G401.6 (cell line): ENCODE measurements around the gene CHTOP.
A peak's percentile ranks its signal among the peaks of the same experiment; 100 is the strongest.
"Not testable (repeated sequence)": the region's sequence is repeated elsewhere in the genome, so short reads cannot be mapped to it uniquely, and the experiment has no call there.

ENCODE experiments used
- FAIRE-seq: peaks from 2 replicates; lab custom pipeline; 2012; peaks lifted over from hg19 to GRCh38; lab: Jason Lieb, UNC

The CHTOP gene, protein sequence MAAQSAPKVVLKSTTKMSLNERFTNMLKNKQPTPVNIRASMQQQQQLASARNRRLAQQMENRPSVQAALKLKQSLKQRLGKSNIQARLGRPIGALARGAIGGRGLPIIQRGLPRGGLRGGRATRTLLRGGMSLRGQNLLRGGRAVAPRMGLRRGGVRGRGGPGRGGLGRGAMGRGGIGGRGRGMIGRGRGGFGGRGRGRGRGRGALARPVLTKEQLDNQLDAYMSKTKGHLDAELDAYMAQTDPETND

DNA sequence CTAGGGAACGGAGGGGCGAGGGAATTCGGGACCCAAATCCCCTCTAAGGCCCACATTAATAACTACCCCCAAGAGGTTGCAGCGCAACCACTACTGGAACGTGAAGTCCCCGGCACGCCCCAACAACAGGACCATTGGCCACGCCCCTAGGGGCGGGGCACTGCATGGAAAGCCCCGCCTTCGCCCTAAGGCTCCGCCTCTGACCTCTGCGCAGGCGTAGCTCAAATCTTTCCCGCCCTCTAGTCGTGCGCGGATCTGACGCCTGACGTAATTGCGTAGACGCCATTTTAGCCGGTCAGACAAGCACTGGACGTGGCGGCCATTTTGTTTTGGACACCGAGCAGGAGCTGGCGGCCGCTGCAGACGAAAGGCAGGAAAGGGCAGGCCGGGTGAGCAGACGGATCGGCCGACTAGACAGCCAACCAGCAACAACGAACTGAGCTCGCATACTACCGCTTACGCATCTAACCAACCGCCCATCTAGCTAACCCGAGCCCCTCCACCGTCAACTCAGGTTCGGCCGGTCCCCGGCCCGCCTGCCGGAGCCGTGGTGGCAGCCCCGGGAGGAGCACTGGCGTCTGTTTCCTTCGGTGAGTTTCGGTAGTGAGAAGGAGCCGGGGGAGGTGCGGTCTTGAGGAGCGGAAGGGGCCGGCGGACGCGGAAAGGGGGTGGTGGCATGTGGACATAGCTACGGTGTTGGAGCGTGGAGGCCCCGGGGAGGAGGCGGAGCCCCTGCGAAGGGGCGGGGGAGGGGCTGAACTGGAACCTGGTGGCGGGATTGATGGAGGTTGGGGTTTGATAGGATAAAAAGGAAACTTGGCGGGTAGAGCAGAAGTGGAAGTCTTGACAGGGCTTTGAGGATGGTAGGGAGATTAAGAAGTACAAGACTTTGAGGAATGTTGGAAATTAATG, at the start of gene CHTOP:
TSS of gene CHTOP (plus strand) at position 313 of the 912 bp plus-strand sequence. CDS start 2,523 bp downstream, outside the sequence.
- peak; percentile 94 for FAIRE-seq

DNA sequence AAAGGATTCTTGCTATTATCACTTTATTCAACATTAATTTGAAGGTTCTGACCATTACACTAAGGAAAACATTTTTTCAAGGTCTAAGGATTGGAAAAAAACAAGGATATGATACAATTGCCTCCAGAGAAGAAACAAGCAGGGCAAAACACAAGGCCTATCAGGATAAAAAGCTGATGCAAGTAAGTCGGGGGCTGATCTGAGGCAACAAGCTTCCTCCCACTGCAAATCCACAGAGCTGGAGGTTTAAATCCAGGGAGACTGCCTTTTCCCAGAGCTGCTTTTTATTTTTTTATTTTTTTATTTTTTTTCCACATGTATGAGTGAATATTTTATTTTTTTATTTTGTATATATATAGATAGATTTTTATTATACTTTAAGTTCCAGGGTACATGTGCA, 48.9 kb upstream of the CHTOP start:
- no peak for FAIRE-seq

- FAIRE-seq = no peak
These were observed 47.5 kb upstream of the CHTOP start for GRCh38 chr1:153586347-153586746.

GRCh38 chr1:153587314-153587713, 46.6 kb upstream of the CHTOP start:
- FAIRE-seq = no peak

DNA sequence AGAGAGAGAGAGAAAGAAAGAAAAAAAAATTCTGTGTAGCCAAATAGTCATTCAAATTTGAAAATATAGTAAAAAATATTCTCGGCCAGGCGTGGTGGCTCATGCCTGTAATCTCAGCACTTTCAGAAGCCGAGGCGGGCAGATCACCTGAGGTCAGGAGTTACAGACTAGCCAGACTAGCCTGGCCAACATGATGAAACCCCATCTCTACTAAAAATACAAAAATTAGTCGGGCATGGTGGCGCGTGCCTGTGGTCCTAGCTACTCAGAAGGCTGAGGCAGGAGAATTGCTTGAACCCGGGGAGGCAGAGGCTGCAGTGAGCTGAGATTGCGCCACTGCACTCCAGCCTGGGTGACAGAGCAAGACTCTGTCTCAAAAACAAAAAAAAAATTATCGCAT, 45.8 kb upstream of the CHTOP start:
- FAIRE-seq = not testable (repeated sequence)

- FAIRE-seq = no peak
These were observed 45.4 kb upstream of the CHTOP start for GRCh38 chr1:153588482-153588881.

DNA sequence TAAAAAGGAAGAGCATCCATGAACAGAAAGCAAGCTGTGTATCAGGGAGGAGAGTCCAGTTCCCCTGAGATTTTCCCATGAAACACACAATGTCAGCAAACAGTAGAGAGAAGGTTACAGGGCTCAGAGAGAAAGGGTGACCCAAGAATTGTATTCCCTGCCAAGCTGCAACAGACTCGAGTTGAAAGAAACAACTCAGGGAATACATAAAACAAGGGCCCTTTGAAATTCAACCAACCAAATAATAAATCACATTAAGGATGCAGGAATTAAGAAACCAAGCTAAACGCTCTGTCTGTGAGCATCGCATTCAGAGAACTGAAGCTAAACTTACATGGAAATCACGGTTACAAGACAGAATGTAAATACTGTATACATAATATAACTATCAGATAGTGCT, 41.1 kb upstream of the CHTOP start:
- no peak for FAIRE-seq

DNA sequence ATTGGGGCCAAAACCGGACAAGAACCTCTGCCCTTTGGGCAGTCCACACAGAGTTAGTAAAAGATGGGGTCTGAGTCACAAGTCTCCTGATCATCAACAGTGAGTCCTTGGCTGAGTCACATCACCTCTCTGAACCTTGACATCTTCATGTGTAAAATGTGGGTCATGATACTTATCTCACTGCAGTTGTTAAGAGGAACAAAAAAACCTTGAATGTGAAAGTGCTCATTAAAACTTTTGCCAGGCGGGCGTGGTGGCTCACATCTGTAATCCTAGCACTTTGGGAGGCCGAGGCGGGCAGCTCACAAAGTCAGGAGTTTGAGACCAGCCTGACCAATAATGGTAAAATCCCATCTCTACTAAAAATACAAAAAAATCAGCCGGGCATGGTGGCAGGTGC, 36.7 kb upstream of the CHTOP start:
- FAIRE-seq = no peak

GRCh38 chr1:153598309-153599172, 35.3 kb upstream of the CHTOP start:
- FAIRE-seq = no peak

- FAIRE-seq = no peak
These were observed 34.0 kb upstream of the CHTOP start for GRCh38 chr1:153599847-153600246.

DNA sequence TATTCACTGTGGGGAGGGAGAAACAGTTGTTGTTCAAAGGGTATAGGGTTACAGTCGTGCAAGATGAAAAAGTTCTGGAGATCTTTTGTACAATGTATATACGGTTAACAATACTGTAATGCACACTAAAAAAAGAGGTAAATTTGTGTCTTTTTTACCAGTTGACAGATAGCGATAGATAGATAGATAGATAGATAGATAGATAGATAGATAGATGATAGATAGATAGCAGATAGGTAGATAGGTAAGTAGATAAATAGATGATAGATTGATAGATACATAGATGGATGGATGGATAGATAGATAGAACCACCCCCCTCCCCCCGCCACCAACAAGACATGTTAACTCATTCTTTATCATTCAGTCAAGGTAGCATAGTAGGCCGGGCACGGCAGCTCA, 31.1 kb upstream of the CHTOP start:
- FAIRE-seq = no peak

DNA sequence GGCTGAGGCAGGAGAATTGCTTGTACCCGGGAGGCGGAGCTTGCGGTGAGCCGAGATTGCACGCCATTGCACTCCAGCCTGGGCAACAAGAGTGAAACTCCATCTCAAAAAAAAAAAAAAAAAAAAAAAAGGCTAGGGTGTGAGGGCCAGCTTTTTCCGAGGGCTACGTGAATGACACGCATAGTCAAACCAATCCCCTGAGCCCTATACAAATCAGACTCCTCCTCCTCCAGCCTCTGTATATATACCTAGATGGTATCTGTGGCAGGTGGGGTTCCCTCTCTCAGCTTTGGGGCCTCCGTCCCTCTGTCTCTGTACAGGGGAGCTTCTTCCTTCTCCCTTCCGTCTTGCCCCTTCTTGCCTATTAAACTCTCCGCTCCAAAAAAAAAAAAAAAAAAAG, 27.7 kb upstream of the CHTOP start:
- no peak for FAIRE-seq

DNA sequence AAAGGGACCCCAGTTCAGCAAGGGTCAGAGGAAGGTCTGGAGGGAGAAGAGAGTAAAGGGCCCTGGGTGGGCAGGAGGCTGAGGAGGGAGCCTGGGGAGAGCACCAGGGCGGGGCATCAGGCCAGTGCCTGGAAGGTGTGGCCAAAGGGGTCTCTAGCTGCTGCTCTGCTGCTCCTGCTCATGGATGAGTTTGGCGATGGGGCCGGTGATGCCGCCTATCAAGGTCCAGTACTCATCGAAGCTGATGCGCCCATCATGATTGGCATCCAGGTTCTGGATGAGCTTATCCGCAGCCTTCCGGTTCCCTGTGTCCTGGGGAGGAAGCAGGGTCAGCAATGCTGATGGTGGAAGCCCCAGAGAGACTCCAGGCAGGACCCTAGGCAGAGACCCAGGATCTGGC, 26.5 kb upstream of the CHTOP start:
- FAIRE-seq = no peak

DNA sequence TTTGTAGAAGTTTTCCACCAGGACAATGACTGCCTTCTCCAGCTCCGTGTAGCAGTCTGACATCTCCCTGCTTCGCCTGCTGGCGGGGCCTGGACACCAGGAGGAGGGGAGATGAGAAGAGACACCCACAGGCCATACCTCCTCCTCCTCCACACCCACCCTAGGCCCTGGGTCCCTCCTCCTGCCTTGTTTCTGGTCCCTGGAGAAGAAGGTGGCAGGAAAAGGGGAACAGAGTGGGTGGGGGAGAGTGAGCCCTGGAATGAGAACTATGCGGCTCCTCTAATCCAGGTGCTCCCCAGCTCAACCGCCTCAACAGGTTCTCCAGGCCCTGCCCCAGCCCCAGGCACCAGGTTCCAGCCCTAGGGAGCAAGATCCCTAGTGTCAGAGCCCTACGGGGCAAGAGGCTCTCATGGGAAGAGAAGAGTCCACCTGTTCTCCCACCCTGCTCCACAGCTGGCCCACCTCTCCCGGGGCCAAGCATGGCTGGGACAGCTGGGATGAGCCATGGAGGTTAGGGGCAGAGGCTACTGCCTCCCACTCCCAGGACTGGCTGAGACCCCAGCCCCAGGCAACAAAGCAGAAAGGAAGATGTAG, 25.7 kb upstream of the CHTOP start:
- FAIRE-seq = no peak

DNA sequence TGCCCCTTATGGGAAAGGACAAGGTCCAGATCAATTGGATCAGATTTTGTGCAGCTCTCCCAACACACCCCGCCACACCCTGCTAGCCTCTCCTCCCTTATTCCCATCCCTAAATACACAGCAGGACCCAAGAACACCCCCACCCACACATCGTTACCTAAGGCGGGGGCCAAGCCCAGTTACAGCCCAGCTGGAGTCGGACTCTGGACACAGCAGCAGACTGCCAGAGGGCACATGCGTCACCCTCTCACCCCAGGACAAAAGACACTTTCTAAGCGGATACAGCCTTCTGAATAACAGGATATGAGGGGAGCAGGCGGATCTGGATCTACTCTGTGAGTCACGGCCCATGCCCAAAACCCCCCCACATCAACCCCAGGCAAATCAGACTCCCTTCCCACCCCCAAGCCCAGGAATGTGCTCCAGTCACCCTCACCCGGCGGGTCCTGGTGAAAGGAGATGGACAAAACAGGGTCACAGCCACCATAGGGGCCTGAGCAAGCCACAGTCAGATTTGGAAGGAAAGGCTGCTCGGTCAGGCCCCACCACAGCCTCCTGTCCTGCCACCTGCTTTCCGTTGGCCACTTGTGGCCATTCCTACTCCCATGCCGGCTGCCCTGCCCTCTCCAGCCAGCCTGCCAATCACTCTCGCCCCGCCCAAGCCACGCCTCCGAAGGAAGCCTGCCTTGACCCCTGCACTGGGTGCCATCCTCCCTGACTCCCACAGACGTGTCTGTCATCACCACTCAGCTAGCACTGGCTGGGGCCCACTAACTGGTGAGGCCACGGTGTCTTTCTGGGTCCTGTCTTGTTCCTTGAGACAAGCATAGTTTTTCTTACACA, 24.9 kb upstream of the CHTOP start:
- no peak for FAIRE-seq

DNA sequence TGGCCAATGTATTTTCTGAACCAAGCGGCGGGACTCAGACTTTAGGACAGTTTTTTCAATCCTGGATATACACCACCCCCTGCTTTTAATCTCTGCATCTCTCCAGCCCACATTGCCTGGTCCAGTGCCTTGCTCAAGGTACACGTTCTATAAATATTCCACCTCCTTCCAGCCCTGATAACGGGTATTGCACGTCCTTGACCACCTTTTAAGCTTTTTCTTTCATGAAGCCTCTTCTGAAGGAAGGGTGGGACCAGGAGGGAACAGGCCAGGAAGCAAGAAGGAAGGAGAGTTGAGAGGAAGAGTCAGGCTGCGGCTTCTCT, 24.3 kb upstream of the CHTOP start:
- FAIRE-seq = no peak

DNA sequence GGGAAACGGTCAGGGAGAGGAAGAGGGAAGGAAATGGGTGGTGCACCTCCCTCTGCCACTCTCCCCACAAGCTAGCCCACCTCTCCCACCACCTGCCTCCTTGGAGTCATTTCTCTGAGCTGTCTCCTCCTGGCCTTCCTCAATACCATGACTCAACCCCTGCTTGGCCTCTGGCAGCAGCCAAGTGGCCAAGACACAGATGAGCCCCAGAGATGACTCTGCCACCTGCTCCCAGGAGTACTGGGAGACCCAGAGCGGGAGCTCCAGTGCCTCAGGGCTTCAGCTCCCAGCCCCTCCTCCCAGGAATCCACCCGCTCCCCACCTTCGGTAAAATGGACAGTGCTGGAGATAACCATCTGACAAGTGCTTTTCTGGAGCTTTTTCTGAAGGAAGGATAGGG, 23.5 kb upstream of the CHTOP start:
- FAIRE-seq = no peak

- no peak for FAIRE-seq
These were observed 23.0 kb upstream of the CHTOP start for GRCh38 chr1:153610811-153611301.

DNA sequence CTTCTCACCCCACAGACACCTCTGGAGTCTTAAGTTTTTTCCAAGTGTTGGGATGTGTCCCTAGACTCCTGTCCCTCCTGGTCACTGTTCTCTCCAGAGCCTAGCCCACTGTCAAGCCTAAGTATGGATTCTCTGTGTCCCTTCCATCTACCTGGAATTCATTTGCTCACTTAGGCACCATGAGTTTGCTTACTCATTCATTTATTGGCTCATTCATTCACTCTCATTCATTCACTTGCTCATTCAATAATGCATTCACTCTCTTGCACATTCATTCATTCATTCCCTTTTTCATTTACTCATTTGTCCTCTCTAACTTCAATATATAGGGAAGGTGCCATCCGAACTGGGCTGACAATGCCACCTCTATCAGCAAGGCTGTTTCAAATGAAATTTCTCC, 22.5 kb upstream of the CHTOP start:
- FAIRE-seq = no peak

DNA sequence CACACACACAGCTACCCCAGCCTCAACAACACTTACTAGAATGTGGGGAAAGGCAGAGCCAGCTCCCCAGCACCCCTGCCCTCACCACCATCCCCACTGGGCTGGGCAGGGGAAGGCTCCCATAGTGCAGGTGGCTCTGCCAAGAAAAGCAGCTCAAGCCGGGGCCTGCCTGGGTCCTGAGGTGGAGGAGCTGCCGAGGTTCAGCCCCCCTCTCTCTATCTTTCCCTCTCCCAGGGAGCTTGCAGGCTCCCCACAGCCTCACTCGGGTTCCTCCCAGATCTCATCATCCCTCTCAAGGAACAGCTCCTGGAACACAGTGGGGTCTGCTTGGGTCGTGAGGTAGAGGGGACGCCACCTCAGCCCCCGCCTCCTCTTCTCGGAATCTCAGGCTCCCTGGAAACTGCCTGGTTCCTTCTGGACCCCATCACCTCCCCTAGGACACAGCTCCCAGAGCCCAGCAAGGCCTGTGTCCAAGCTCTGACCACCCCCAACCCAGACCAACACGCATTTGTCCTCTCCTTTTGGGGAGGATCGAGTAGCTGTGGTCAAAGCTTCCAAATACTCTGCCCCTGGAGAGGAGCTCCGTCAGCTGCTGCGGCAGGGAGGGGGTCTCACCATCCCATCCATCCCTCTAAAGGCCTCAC, 21.6 kb upstream of the CHTOP start:
- FAIRE-seq = no peak
